Fibroblast of skin of right quadriceps (primary cell): ENCODE results near the gene NR1D1.
"Not testable (repeated sequence)": the region's sequence is repeated elsewhere in the genome, so short reads cannot be mapped to it uniquely, and the experiment has no call there.

ENCODE experiments used
- DNase-seq: peaks from one replicate; pipeline ENCODE4 v3.0.0-alpha.2; 2013

The NR1D1 gene

GRCh38 chr17:40100419-40100668 is at the start of gene NR1D1:
Gene NR1D1 (minus strand): TSS chr17:40100589. CDS start chr17:40100094, 495 bp downstream.
- DNase-seq = no peak

GRCh38 chr17:40148527-40148926 is 48.1 kb upstream of the NR1D1 start:
- no peak for DNase-seq

GRCh38 chr17:40145476-40145875 is 45.1 kb upstream of the NR1D1 start:
- DNase-seq = no peak

- DNase-seq = not testable (repeated sequence)
Observed at GRCh38 chr17:40143166-40143565, 42.8 kb upstream of the NR1D1 start.

GRCh38 chr17:40139566-40140058 is 39.2 kb upstream of the NR1D1 start:
- no peak for DNase-seq

GRCh38 chr17:40135817-40136216 is 35.4 kb upstream of the NR1D1 start:
- DNase-seq = no peak

- no peak for DNase-seq
Observed at GRCh38 chr17:40134184-40134583, 33.8 kb upstream of the NR1D1 start.

GRCh38 chr17:40130352-40131042 is 30.1 kb upstream of the NR1D1 start:
- no peak for DNase-seq

GRCh38 chr17:40129498-40129897 is 29.1 kb upstream of the NR1D1 start:
- no peak for DNase-seq

- DNase-seq = no peak
Observed at GRCh38 chr17:40124279-40125141, 24.1 kb upstream of the NR1D1 start.

- DNase-seq = no peak
Observed at GRCh38 chr17:40123811-40124114, 23.4 kb upstream of the NR1D1 start.

- peak; percentile 45 for DNase-seq
Observed at GRCh38 chr17:40122999-40123810, 22.8 kb upstream of the NR1D1 start.

- no peak for DNase-seq
Observed at GRCh38 chr17:40122136-40122998, 22.0 kb upstream of the NR1D1 start.

- peak; percentile 87 for DNase-seq
Observed at GRCh38 chr17:40121181-40122135, 21.1 kb upstream of the NR1D1 start, which contains the start of gene MSL1. Gene MSL1 (plus strand): TSS chr17:40121971. CDS start chr17:40122613, 642 bp downstream.

- DNase-seq = no peak
Observed at GRCh38 chr17:40115101-40115436, 14.7 kb upstream of the NR1D1 start.

GRCh38 chr17:40113907-40114245 is 13.5 kb upstream of the NR1D1 start:
- DNase-seq = peak; percentile 80

- DNase-seq = peak; percentile 96
Observed at GRCh38 chr17:40113110-40113906, 12.9 kb upstream of the NR1D1 start.

GRCh38 chr17:40112718-40113109 is 12.3 kb upstream of the NR1D1 start:
- no peak for DNase-seq

GRCh38 chr17:40112191-40112711 is 11.9 kb upstream of the NR1D1 start:
- DNase-seq = no peak
